WTC11 (cell line): ENCODE measurements around the gene CHST3.

ENCODE experiments used
- ATF2 ChIP-seq: sonication (generic); formaldehyde crosslinking; IDR thresholded peaks from 2 replicates; pipeline ENCODE4 v1.8.1; 2022; ENCODE audit warnings: low read depth, missing genetic modification reagents, borderline replicate concordance
- CBFB ChIP-seq: sonication (generic); formaldehyde crosslinking; IDR thresholded peaks from 2 replicates; pipeline ENCODE4 v1.8.1; 2022; ENCODE audit warnings: mild to moderate bottlenecking, low read depth, missing genetic modification reagents
- CREB1 ChIP-seq: sonication (generic); formaldehyde crosslinking; IDR thresholded peaks from 2 replicates; pipeline ENCODE4 v1.8.0; 2023; ENCODE audit warnings: mild to moderate bottlenecking, missing genetic modification reagents
- CTCF ChIP-seq: fragments of 200-600 bp; IDR thresholded peaks from 2 replicates; pipeline ENCODE4 v1.8.0; 2022; ENCODE audit warnings: antibody characterized with exemption
- E2F4 ChIP-seq: sonication (generic); formaldehyde crosslinking; IDR thresholded peaks from 2 replicates; pipeline ENCODE4 v1.8.1; 2022; ENCODE audit warnings: low read depth, mild to moderate bottlenecking, moderate library complexity, missing genetic modification reagents, borderline replicate concordance
- ESRRA ChIP-seq: sonication (generic); formaldehyde crosslinking; IDR thresholded peaks from 2 replicates; pipeline ENCODE4 v1.8.1; 2022; ENCODE audit warnings: mild to moderate bottlenecking, missing genetic modification reagents, borderline replicate concordance
- ETV6 ChIP-seq: sonication (generic); formaldehyde crosslinking; IDR thresholded peaks from 2 replicates; pipeline ENCODE4 v1.8.1; 2022; ENCODE audit warnings: mild to moderate bottlenecking, missing genetic modification reagents
- FOXP1 ChIP-seq: sonication (generic); formaldehyde crosslinking; IDR thresholded peaks from 2 replicates; pipeline ENCODE4 v1.8.0; 2022; ENCODE audit warnings: missing genetic modification reagents, mild to moderate bottlenecking, moderate library complexity, borderline replicate concordance
- HMGXB4 ChIP-seq: sonication (generic); formaldehyde crosslinking; IDR thresholded peaks from 2 replicates; pipeline ENCODE4 v1.8.1; 2023; ENCODE audit warnings: mild to moderate bottlenecking, moderate library complexity, missing genetic modification reagents
- MAX ChIP-seq: sonication (generic); formaldehyde crosslinking; IDR thresholded peaks from 2 replicates; pipeline ENCODE4 v1.8.0; 2022; ENCODE audit warnings: mild to moderate bottlenecking, missing genetic modification reagents
- ZNF121 ChIP-seq: sonication (generic); formaldehyde crosslinking; IDR thresholded peaks from 2 replicates; pipeline ENCODE4 v1.8.0; 2023; ENCODE audit warnings: missing genetic modification reagents
- ZNF396 ChIP-seq: fragments of 250-450 bp; sonication (Bioruptor Pico); IDR thresholded peaks from 2 replicates; pipeline ENCODE4 v1.8.0; 2021; ENCODE audit warnings: mild to moderate bottlenecking, moderate library complexity, borderline replicate concordance

GRCh38 chr10:71931295-71931694 lies 32.9 kb upstream of the CHST3 start:
- TF ChIP-seq ESRRA (CRISPR knock-in tag) (no peak), CTCF (no peak), ZNF396 (CRISPR knock-in tag) (no peak), CREB1 (CRISPR knock-in tag) (no peak), MAX (CRISPR knock-in tag) (no peak), FOXP1 (no peak), CBFB (CRISPR knock-in tag) (no peak), ETV6 (CRISPR knock-in tag) (no peak), E2F4 (CRISPR knock-in tag) (no peak), ZNF121 (CRISPR knock-in tag) (no peak), HMGXB4 (CRISPR knock-in tag) (no peak), ATF2 (CRISPR knock-in tag) (no peak)
